LNCAP (cell line): ENCODE results near the gene ZSWIM9.

Experiments used
- CTCF ChIP-seq: fragments of 450-650 bp; IDR thresholded peaks from 2 replicates; pipeline ENCODE4 v1.5.1; 2017; ENCODE audit warnings: mild to moderate bottlenecking

ZSWIM9 gene

GRCh38 chr19:48154003-48154402 is 16.5 kb upstream of the ZSWIM9 start:
- TF ChIP-seq CTCF = no peak

GRCh38 chr19:48158210-48158790 is 12.2 kb upstream of the ZSWIM9 start:
- TF ChIP-seq CTCF = no peak

GRCh38 chr19:48168689-48169088 is 1.8 kb upstream of the ZSWIM9 start:
- TF ChIP-seq CTCF = no peak

- TF ChIP-seq CTCF = no peak
Observed at GRCh38 chr19:48169578-48169938, 922 bp upstream of the ZSWIM9 start.

GRCh38 chr19:48170817-48171347 is 402 bp downstream of the ZSWIM9 start:
- no peak for TF ChIP-seq CTCF

GRCh38 chr19:48171710-48172109 is 1.2 kb downstream of the ZSWIM9 start:
- TF ChIP-seq CTCF = no peak

GRCh38 chr19:48174445-48175030 is 4.1 kb downstream of the ZSWIM9 start:
- TF ChIP-seq CTCF = no peak
